ENCODE results near the gene AKR1B1. TPM values are rescaled to one million over a fixed set of nuclear protein-coding genes. Genes with fewer than 3 reads are reported as not detected.

The AKR1B1 gene
- total RNA-seq, 1 donor from 2014 or later: 230 TPM

DNA sequence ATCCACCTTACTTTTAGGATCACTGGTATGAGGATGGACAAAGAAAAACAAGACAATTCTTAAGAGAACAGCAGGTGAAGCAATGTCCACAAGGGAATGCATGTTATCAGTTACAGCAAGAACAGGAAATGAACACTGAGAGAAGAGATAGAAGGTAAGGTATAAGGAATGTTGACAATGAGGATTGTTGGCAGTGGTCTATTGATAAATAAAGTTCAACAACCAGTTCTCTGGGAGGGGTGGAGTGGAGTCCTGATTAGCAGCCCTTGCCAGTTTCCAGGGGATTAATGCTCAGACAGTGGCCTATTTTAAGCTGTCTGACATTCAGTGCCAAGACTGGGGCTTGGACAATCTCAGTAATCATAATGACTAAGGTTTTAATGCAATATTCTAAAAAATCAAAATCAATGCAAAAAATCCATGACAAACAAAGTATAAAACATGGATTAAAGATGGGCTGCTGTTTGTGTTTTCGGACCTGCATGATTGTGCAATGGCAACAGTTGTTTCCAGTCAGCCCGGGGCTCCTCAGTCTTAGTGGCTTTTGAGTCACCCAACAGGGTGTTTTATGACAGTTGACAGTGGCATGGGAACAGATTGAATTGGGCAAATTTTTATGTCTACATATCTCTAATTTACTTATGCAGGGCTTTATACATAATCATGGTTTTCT is 13.8 kb upstream of the AKR1B1 start:
- ATAC-seq: peak; percentile 41

DNA sequence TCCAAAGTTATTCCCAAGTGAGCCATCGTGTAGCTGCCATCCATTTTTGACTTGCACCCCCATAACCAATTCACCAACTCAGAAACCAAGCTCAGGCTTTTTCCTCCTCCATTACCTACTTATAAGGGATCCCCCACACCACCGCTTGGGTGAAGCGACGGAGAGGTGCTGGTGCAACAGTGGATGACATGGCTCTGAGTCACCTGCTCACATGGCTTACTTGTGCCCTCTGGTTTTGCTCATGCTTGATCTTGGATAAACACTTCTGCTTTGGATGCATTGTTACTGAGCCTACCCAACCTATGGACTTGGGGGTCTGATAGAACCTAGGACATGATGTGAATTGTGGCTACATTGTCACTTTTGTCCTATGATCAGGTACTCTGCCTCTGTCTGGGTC is 12.0 kb upstream of the AKR1B1 start:
- intact Hi-C loops (cut with micrococcal nuclease): no loop called here
- no peak for DNase-seq
- no peak for ATAC-seq

More for the DNA sequence above, 13.8 kb upstream of the AKR1B1 start:
- intact Hi-C loops (cut with micrococcal nuclease): no loop called here
- DNase-seq: no peak

- intact Hi-C loops (cut with micrococcal nuclease): no loop called here
- DNase-seq: no peak
- ATAC-seq: peak; percentile 64
These were observed 10.7 kb upstream of the AKR1B1 start for GRCh38 chr7:134469622-134470021.

DNA sequence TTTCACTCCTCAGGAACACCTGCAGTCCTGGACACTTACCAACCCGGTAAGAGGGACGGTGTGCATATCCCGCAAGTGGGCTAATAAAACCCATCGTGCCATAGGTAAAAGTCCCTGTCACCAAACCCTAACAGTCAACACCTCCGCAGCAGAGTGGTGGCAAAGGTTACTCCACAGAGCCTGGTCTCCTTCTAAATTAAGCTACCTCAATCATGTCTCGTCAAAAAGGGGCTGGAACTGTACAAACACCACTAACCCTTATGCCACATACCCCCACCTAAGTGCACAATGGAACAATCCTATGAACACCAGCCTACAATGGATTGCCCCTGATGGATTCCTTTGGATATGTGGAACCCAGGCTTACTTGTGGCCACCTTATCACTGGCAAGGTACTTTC is 9.6 kb upstream of the AKR1B1 start:
- intact Hi-C loops (cut with micrococcal nuclease): no loop called here
- no peak for DNase-seq

GRCh38 chr7:134468054-134468453 is 9.2 kb upstream of the AKR1B1 start:
- intact Hi-C loops (cut with micrococcal nuclease): no loop called here
- no peak for DNase-seq
- no peak for ATAC-seq

More for the DNA sequence above, 9.6 kb upstream of the AKR1B1 start:
- no peak for ATAC-seq

DNA sequence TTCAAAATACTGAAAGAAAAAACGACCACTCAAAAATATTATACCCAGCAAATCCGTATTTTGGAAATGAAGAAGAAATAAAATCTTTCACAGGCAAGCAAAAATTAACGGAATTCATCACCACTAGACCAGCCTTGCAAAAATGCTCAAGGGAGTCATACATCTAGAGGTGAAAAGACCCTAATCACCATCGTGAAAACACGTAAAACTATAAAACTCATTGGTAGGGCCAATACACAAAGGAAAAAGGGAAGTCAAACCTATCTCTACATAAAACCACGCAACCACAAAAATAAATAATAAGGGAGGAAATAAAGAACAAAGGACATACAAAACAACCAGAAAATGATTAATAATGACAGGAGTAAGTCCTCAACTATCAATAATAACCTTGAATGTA is 6.6 kb upstream of the AKR1B1 start:
- ATAC-seq (no peak), DNase-seq (no peak)
- intact Hi-C loops (cut with micrococcal nuclease): no loop called here

DNA sequence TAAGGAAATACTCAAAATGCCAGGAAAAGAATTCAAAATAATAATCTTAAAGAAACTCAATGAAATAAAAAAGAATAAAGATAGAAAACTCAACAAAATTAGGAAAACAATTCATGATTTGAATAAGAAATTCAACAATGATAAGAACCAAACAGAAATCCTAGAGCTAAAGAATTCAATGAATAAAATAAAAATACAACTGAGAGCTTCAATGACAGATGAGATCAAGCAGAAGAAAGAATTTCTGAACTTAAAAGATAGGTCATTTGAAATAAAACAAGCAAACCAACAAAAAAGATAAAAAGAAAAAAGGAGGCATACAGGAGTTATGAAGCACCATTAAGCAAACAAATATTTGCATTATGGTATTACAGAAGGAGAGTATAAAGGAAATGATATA is 5.6 kb upstream of the AKR1B1 start:
- ATAC-seq (no peak), DNase-seq (no peak)
- intact Hi-C loops (cut with micrococcal nuclease): no loop called here

DNA sequence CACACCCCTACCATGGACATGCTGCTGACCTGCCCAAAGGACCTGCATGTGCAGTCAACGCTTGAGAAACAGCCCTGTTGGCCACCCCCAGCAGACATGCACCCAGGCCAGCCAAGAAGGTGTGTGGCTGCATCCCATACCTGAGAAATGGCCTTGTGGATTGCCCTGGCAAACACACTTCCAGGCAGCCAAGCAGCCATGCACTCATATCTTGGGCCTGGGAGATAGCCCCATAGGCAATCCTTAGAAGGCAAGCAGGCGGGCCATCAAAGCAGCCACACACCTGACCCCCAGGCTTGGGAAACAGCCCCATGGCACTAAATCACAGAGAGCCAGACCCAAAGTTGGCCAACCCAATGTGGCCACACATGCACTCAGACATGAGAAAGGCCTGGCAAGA is 4.9 kb upstream of the AKR1B1 start:
- intact Hi-C loops (cut with micrococcal nuclease): no loop called here
- ATAC-seq: no peak
- DNase-seq: no peak

DNA sequence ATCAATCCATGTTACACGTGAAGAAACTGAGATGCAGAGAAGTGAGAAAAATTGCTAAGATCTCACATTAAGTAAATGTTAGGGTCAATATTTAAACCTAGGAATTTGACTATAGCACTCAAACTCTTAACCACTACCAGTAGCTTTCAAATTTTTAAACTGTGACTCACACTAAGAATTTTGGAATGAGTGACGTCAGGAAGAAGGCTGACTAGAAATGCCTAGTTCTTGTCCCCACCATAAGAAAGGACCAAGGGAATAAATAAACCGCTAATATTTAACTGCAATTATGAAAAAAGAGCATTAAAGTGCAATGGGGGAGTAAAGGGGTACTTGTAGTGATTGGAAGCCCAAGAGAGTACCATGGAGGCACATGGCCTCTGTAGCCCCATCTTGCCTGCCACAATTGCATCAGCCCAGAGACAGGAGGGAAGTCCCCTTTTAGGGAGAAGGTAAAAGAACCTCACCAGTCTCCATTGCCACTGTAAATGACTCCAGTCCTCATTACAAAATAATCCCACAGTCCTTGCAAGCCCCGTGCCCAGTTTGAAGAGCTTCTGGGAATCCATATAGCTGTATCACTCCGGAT is 3.5 kb upstream of the AKR1B1 start:
- intact Hi-C loops (cut with micrococcal nuclease): no loop called here
- ATAC-seq: no peak
- no peak for DNase-seq

DNA sequence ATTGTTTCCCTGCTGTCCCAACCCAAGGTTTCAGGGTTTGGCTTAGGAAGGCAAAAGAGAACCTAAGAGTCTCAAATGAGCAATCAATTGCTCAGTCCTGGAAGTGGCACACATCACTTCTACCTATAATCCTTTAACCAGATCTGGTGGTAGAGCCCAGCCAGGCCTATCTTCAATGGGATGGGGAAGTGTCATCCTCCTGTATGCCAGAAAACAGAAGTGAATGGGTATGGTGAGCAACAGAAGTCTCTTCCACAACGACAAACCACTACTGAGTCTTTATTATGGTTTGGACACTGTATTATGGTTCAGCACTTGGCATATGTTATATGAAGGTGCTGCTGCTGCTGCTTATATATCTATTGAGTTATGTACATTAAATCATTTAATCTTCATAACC is 3.0 kb upstream of the AKR1B1 start:
- no peak for ATAC-seq
- no peak for DNase-seq
- intact Hi-C loops (cut with micrococcal nuclease): no loop called here

DNA sequence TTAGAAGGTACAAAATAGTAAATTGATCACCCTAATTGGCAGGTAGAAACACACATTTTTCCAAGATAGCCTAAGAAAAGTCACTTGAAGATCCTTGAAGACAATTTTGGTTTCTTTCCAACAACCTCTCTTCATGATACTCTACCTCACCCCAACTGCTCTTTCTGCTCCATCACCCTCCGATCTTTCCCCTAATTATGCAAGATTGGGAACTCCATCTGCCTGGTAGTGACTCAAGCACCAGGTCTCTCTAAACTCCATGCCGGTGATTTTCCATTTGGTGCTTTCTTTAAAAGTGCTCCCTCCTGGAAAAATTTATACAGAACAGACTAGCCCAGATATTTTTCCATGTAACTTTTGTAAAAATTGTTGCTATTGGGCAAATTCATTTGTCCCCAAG is 1.1 kb upstream of the AKR1B1 start:
- intact Hi-C loops (cut with micrococcal nuclease): no loop called here
- no peak for DNase-seq
- no peak for ATAC-seq

- peak; percentile 64 for ATAC-seq
- intact Hi-C loops (cut with micrococcal nuclease): no loop called here
- peak; percentile 64 for DNase-seq
These were observed 527 bp downstream of the AKR1B1 start for GRCh38 chr7:134458341-134458805.

DNA sequence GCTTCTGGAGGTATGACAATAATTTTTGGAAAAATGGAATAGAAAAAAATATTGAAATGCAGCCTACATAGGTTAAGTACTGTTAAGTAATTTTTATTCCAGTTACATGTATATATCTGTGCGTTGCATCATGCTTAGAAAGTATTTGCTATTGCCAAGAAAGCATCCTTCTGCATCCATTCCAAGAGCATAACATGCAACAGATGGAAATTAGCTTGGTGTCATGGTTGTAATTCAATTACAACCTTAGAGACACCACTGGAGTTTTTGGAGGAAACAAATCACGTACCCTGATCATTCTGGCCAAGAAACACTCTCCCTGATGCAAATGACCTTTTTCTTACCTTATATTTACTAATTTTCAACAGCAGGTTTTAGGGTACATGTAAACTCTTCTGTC is 1.7 kb downstream of the AKR1B1 start:
- intact Hi-C loops (cut with micrococcal nuclease): no loop called here
- no peak for ATAC-seq

GRCh38 chr7:134454277-134454676 is 4.6 kb downstream of the AKR1B1 start:
- intact Hi-C loops (cut with micrococcal nuclease): no loop called here
- ATAC-seq (no peak), DNase-seq (no peak)

More for the DNA sequence above, 1.7 kb downstream of the AKR1B1 start:
- DNase-seq: no peak

GRCh38 chr7:134453518-134453917 is 5.4 kb downstream of the AKR1B1 start:
- ATAC-seq: no peak
- no peak for DNase-seq
- intact Hi-C loops (cut with micrococcal nuclease): no loop called here

GRCh38 chr7:134452991-134453473 is 5.9 kb downstream of the AKR1B1 start:
- ATAC-seq: peak; percentile 22
- intact Hi-C loops (cut with micrococcal nuclease): no loop called here
- DNase-seq: no peak

DNA sequence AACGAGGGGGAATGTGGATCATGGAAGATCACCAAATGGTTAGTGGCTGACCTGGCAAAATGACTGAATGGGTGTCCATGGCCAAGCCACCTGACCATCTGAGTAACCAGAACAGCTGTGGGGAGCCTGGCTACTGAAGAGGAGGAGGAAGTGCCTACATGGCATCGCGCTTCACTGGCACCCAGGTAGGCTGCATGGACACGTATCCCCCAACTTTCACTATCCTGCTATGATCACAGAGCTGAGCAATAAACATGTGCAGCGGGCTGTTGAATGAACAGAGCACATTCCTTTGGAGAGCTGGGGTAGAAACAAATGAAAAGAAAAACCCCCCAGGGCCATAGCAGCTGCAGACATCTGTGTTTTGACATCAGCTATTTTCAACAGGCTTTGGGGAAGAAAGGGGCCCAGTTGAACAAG is 6.5 kb downstream of the AKR1B1 start:
- intact Hi-C loops (cut with micrococcal nuclease): no loop called here
- DNase-seq (no peak), ATAC-seq (peak; percentile 63)

GRCh38 chr7:134451656-134452055 is 7.2 kb downstream of the AKR1B1 start:
- intact Hi-C loops (cut with micrococcal nuclease): no loop called here
- no peak for DNase-seq
- peak; percentile 4 for ATAC-seq

- peak; percentile 44 for DNase-seq
- ATAC-seq: peak; percentile 48
- intact Hi-C loops (cut with micrococcal nuclease): no loop called here
These were observed 8.5 kb downstream of the AKR1B1 start for GRCh38 chr7:134450294-134451000.

- ATAC-seq: peak; percentile 12
- DNase-seq: no peak
- intact Hi-C loops (cut with micrococcal nuclease): no loop called here
These were observed 9.2 kb downstream of the AKR1B1 start for GRCh38 chr7:134449680-134450079.

Measured in left ventricle myocardium superior (tissue), 1 donor.